Prostate gland (tissue), 2 donors: ENCODE data around the gene BICRA. TPM values are rescaled to one million over a fixed set of nuclear protein-coding genes. Genes with fewer than 3 reads are reported as not detected.

Experiments used
- DNase-seq: peaks from one replicate; pipeline ENCODE4 v3.0.0-alpha.2; 2019; ENCODE audit warnings: low spot score
- H3K27ac ChIP-seq, 2 donors: fragments of 200-600 bp; sonication (generic); 2 replicates each; pipeline ENCODE4 v1.5.1; 2017 to 2019
- H3K27me3 ChIP-seq: fragments of 200-600 bp; sonication (generic); replicated peaks from 2 replicates; pipeline ENCODE4 v1.5.1; 2019; ENCODE audit not compliant: insufficient read depth
- H3K36me3 ChIP-seq, 2 donors: fragments of 200-600 bp; sonication (generic); 1 replicate in 1 of 2; 2 replicates in 1 of 2; pipeline versions ENCODE4 v1.5.1 to v1.8.1; 2017 to 2019
- H3K4me1 ChIP-seq: fragments of 200-600 bp; sonication (generic); replicated peaks from 2 replicates; pipeline ENCODE4 v1.5.1; 2019
- H3K4me3 ChIP-seq, 2 donors: fragments of 200-600 bp; sonication (generic); 2 replicates each; pipeline ENCODE4 v1.5.1; 2017 to 2019
- H3K9me3 ChIP-seq: fragments of 200-600 bp; sonication (generic); 2 replicates; pipeline ENCODE4 v1.5.1; 2017
- POLR2A ChIP-seq: fragments of 450-650 bp; IDR thresholded peaks from one replicate; pipeline ENCODE4 v1.6.1; 2016; ENCODE audit warnings: antibody characterized with exemption, mild to moderate bottlenecking
- POLR2AphosphoS5 ChIP-seq: sonication (generic); formaldehyde crosslinking; IDR thresholded peaks from one replicate; pipeline ENCODE4 v1.6.1; 2017; ENCODE audit warnings: antibody characterized with exemption
- WGBS: methylation state at CpG from one replicate; pipeline ENCODE4 v1.1.5; 2018; 5-methylcytosine and 5-hydroxymethylcytosine counted together
- intact Hi-C: fragments of 100-400 bp; cut with DNase I; formaldehyde crosslinking; loops from one replicate; pipeline ENCODE4 v1.14.2; 2022
- total RNA-seq, 2 donors: library from RNA; depleted of rRNA; stranded (reverse); fragments of >200 nt; gene quantifications; one replicate each; pipeline ENCODE4 v1.1.0, GENCODE V29; 2016
- TF ChIP-seq, protein P1 (sequence below), 4 experiments: fragments of 200-600 bp in 2 of 4; fragments of 450-650 bp in 2 of 4; sonication (generic) in 2 of 4; IDR thresholded peaks; 1 replicate in 3 of 4; 2 replicates in 1 of 4; pipeline ENCODE4 v1.5.1; 2016 to 2019; ENCODE audit warnings: antibody characterized with exemption in 4 of 4, mild to moderate bottlenecking in 2 of 4, moderate library complexity in 2 of 4

Gene BICRA
- total RNA-seq, 2 donors from 2014 or later, result 19.4 to 25.3 TPM

DNA sequence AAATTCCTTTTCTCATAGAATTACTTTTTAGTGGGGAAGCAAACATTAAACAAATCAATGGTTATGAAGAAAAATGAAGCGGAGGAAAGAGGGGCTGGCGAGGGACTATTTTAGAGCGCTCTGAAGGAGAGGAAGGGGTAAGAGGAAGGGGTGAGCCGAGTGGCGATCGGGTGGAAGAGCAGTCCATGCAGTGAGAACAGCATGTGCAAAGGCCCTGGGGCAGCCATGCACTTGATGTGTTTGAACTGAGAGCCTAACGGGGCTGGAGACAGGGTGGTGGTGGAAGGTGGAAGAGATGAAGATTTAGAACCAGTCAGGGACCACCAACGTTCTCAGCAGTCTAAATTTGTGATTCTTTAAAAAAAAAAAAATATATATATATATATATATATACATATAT is 122.0 kb downstream of the BICRA start:
- DNase-seq, result no peak
- no peaks in the 10 kb centered on the region for H3K4me1 ChIP-seq
- TF ChIP-seq POLR2A (no peak), POLR2AphosphoS5 (no peak)
- TF ChIP-seq, protein P1, sequence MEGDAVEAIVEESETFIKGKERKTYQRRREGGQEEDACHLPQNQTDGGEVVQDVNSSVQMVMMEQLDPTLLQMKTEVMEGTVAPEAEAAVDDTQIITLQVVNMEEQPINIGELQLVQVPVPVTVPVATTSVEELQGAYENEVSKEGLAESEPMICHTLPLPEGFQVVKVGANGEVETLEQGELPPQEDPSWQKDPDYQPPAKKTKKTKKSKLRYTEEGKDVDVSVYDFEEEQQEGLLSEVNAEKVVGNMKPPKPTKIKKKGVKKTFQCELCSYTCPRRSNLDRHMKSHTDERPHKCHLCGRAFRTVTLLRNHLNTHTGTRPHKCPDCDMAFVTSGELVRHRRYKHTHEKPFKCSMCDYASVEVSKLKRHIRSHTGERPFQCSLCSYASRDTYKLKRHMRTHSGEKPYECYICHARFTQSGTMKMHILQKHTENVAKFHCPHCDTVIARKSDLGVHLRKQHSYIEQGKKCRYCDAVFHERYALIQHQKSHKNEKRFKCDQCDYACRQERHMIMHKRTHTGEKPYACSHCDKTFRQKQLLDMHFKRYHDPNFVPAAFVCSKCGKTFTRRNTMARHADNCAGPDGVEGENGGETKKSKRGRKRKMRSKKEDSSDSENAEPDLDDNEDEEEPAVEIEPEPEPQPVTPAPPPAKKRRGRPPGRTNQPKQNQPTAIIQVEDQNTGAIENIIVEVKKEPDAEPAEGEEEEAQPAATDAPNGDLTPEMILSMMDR (IDR thresholded peaks at IDR 0.05), result no peak
- H3K4me3 ChIP-seq, result no peak overlapping the region
- H3K27me3 ChIP-seq, result no peaks in the 10 kb centered on the region
- WGBS, result 90% methylated on average over 8 of the region's 8 CpGs
- no peaks in the 10 kb centered on the region for H3K36me3 ChIP-seq
- no peaks in the 10 kb centered on the region for H3K9me3 ChIP-seq
- intact Hi-C loops, result no loop called here
- peak overlapping the region in 1 of 2 donors; percentile 79 for H3K27ac ChIP-seq

DNA sequence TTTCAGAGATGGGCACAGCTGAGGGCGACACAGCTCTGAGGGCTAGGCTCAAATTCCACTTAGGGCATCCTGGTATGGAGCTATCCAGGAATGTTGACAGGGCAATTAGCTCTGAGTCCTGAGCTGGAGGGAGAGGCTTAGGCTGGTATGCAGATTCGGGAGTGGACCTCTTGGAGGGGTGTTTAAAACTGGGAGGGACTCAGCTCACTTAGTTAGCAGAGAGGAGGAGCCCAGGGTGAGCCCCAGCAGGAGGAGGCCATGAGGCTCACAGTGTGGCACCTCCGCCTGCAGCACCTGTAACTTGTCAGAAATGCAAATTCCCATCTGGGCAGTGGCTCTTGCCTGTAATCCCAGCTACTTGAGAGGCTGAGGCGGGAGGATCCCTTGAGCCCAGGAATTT is 126.2 kb downstream of the BICRA start:
- no peaks in the 10 kb centered on the region for H3K36me3 ChIP-seq
- TF ChIP-seq POLR2AphosphoS5 (no peak), POLR2A (no peak)
- TF ChIP-seq, protein P1 (IDR thresholded peaks at IDR 0.05), result no peak

DNA sequence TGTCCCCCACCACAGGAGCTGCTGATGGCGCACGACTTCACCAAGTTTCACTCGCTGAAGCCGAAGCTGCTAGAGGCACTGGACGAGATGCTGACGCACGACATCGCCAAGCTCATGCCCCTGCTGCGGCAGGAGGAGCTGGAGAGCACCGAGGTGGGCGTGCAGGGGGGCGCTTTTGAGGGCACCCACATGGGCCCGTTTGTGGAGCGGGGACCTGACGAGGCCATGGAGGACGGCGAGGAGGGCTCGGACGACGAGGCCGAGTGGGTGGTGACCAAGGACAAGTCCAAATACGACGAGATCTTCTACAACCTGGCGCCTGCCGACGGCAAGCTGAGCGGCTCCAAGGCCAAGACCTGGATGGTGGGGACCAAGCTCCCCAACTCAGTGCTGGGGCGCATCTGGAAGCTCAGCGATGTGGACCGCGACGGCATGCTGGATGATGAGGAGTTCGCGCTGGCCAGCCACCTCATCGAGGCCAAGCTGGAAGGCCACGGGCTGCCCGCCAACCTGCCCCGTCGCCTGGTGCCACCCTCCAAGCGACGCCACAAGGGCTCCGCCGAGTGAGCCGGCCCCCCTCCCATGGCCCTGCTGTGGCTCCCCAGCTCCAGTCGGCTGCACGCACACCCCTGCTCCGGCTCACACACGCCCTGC is 132.1 kb downstream of the BICRA start:
- intact Hi-C loops, result no loop called here
- TF ChIP-seq, protein P1 (IDR thresholded peaks at IDR 0.05), result no peak
- TF ChIP-seq POLR2A, result no peak
- TF ChIP-seq POLR2AphosphoS5, result no peak
- H3K4me1 ChIP-seq, result no peaks in the 10 kb centered on the region
- H3K4me3 ChIP-seq, result no peak overlapping the region
- no peak overlapping the region for H3K27ac ChIP-seq
- DNase-seq, result no peak
- 88% methylated on average over 48 of the region's 48 CpGs for WGBS
- no peaks in the 10 kb centered on the region for H3K9me3 ChIP-seq
- no peaks in the 10 kb centered on the region for H3K27me3 ChIP-seq
- no peaks in the 10 kb centered on the region for H3K36me3 ChIP-seq

More for the DNA sequence above, 126.2 kb downstream of the BICRA start:
- Histone ChIP-seq H3K27me3 (no peaks in the 10 kb centered on the region), H3K4me3 (no peak overlapping the region), H3K9me3 (no peaks in the 10 kb centered on the region), H3K4me1 (no peaks in the 10 kb centered on the region), H3K27ac (no peak overlapping the region)
- intact Hi-C loops, result no loop called here
- 78% methylated on average over 4 of the region's 4 CpGs for WGBS
- no peak for DNase-seq

DNA sequence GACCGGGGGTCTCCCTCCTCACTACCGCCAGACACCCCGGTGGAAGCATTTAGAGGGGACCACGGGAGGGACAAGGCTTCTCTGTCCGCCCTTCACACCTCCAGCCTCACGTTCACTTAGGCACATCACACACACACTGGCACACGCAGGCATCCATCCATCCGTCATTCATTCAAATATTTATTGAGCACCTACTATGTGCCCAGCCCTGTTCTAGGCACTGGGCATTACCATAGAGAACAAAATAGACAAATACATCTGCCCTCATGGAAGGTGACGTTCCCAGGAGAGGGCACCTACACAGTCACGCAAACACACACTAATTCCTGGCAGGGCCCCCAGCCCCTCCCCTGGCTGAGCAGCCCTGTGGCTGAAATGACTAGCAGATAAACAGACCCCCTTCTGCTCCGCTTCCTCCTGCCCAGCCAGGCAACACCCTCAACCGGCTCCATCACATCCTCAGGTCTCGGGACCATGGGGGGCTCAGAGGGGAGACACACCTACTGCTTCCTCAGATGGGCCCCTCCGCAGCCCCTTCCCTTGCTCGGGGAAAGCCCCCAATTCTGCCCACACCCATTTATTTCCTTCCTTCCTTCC is 132.7 kb downstream of the BICRA start:
- intact Hi-C loops, result loop anchor here (2.0 kb wide), 1 partner anchor 13 kb away; no protein-coding TSS in a partner anchor
- Histone ChIP-seq H3K27ac (peak overlapping the region in 1 of 2 donors; percentile 91), H3K4me1 (no peaks in the 10 kb centered on the region), H3K36me3 (no peaks in the 10 kb centered on the region), H3K27me3 (no peaks in the 10 kb centered on the region), H3K9me3 (no peaks in the 10 kb centered on the region), H3K4me3 (no peak overlapping the region)
- TF ChIP-seq POLR2A, result no peak
- no peak for TF ChIP-seq POLR2AphosphoS5
- TF ChIP-seq, protein P1 (IDR thresholded peaks at IDR 0.05), result no peak
- DNase-seq, result no peak
- WGBS, result 84% methylated on average over 15 of the region's 15 CpGs

DNA sequence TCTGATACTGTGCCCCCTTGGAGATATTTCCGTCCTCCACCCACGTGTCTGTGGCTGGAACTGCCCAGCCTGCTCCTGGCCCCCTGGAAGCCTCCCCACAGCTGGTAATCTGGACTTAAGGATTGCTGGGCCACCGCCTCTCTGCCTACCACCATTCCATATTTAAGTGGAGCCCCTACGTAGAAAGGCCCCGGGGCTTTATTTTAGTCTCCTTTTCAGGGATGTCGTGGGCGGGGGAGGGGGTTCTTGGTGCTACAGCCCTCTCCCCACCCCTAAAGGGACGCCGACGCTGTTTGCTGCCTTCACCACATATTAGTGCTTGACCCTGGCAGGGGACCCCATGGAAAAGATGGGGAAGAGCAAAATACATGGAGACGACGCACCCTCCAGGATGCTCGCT is 133.7 kb downstream of the BICRA start:
- Histone ChIP-seq H3K4me3 (peak overlapping the region in 1 of 2 donors; percentile 43), H3K27ac (peak overlapping the region; percentile 91 to 95), H3K27me3 (no peaks in the 10 kb centered on the region), H3K36me3 (no peaks in the 10 kb centered on the region), H3K4me1 (no peaks in the 10 kb centered on the region), H3K9me3 (no peaks in the 10 kb centered on the region)
- no peak for TF ChIP-seq POLR2AphosphoS5
- no peak for TF ChIP-seq POLR2A
- TF ChIP-seq, protein P1 (IDR thresholded peaks at IDR 0.05), result no peak
- intact Hi-C loops, result loop anchor here (1.0 to 2.0 kb wide), 2 partner anchors 14 to 29 kb away; partner anchors contain the start of gene EHD2
- DNase-seq, result no peak
- WGBS, result 30% methylated on average over 13 of the region's 13 CpGs
